Right ventricle myocardium inferior (tissue), 1 donor: Measurements from ENCODE around the gene TXNDC17. TPM values are rescaled to one million over a fixed set of nuclear protein-coding genes. Genes with fewer than 3 reads are reported as not detected.
"Not testable (repeated sequence)": the region's sequence is repeated elsewhere in the genome, so short reads cannot be mapped to it uniquely, and the experiment has no call there.

ENCODE experiments used
- ATAC-seq: fragments of 200-7000 bp; cut with Tn5 transposase; one replicate; pipeline ENCODE4 v1.9.1; 2020; ENCODE audit warnings: mild to moderate bottlenecking, moderate library complexity
- DNase-seq: peaks from one replicate; pipeline ENCODE4 v3.0.0; 2021; ENCODE audit errors: missing footprints
- intact Hi-C: fragments of 100-400 bp; cut with DNase I; formaldehyde crosslinking; loops from one replicate; pipeline ENCODE4 v1.11.0; 2022
- total RNA-seq: library from RNA; stranded (reverse); fragmentation: NEBNext Ultra II Directional; extraction: Animal tissue kit (Norgen Biotek cat#: 25700); gene quantifications from one replicate; pipeline ENCODE4 v1.2.1, GENCODE V29; 2021
- donor health status: DM: no; HTN: yes; CAD: no; lungs with severe emphysema.

The TXNDC17 gene
- total RNA-seq, 1 donor from 2014 or later: 52.9 TPM

DNA sequence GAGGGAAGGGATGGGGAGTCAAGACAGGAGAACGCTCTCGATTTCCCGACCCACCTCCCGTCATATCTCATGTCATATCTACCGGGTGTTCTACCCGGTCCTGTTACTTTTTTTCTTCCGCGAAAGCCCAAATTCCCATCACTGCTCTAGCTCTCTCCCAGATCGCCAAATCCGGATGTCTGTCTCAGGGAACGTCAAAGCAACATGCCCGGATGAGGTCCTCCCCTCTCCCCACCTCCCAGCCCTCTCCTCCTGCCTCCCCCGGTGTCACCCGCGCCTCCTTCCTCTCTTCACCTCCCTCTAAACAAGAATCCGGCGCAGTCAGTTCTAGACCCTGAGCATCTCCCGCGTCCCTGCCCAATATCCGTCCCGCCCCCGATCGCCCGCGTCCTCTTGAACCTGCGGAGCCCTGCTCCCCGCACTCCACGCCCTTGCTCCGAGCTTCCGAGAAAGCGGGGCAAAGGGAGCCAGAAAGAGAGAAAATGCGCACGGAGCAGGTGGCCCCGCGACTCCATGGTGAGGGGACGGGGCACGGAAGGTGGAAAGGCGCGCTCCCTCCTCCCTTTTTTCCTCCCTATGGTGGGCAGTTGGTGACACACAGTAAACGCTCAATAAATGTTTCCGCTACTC, 15.0 kb downstream of the TXNDC17 start:
- ATAC-seq, intact Hi-C loops, DNase-seq: not testable (repeated sequence)

DNA sequence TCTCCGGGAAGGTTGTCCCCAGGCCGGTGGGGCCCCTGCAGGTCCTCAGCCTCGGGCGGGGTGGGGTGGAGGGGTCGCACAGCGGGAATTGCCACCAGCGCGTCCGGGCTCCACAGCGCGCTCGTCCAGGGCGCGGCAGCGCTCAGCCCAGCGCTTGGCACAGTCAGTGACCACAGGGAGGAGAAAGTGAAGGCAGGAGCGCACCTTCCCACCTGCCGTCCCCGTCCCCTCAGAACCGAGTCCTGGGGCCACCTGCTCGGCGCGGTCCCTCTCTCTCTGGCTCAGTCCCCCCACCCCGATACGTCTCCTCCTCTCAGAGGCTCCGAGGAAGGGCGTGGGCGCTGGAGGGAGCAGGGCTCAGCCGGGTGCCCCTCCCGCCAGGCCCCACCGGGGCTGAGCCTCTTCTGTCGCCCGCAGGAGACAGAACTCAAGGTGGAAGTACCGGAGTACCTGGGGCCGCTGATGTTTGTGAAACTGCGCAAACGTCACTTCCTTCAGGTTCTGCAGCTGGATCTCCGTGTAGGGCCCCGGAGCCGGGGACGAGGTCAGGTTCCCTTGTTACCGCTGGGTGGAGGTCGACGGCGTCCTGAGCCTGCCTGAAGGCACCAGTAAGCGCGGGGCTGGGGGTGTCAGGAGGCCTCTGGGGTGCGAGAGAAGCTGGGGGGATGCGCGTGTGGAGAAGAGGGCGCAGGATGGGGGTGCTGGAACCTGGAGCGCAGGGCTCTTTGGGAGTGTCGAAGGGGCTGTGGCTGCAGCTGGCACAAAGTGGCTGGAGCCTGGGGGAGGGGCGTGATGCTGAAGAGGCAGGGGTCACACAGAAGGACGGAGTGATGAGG, 16.2 kb downstream of the TXNDC17 start:
- DNase-seq: peak; percentile 73
- ATAC-seq, intact Hi-C loops: not testable (repeated sequence)

DNA sequence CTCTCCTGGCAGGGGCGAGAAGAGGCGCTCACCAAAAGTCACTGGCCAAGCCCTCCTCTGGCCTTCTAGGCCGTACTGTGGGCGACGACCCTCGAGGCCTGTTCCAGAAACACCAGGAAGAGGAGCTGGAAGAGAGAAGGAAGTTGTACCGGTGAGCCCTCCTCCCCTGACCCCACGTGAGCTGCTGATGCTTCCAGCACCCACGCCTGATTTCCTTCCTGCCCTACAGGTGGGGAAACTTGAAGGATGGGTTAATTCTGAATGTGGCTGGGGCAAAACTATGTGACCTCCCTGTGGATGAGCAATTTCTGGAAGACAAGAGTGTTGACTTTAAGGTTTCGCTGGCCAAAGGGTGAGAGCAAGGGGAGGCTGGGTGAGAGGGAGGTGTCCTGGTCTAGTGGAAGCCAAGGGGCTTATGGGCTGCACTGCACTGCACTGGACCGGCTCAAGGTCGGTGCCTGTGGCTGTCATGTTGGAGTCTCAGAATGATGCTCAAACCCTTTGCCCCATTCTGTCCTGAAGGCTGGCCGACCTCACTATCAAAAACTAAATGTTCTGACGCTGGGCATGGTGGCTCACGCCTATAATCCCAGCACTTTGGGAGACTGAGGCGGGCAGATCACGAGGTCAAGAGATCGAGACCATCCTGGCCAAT, 16.9 kb downstream of the TXNDC17 start:
- intact Hi-C loops: no loop called here

DNA sequence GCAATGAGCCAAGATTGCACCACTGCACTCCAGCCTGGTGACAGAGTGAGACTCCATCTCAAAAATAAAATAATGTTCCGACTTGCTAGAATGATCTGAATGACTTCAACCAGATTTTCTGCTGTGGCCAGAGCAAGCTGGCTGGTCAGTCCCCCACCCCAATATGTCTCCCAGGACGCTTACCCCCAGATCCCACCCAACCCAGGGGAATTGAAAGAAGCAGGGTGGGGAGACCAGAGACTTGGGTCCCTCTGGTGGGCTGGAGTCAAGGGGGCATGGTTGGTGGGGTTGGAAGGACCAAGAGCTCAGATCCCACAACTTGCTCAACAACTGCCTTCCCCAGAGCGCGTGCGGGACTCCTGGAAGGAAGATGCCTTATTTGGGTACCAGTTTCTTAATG, 17.6 kb downstream of the TXNDC17 start:
- intact Hi-C loops, DNase-seq, ATAC-seq: not testable (repeated sequence)

More for the DNA sequence above, 16.9 kb downstream of the TXNDC17 start:
- DNase-seq: no peak
- no peak for ATAC-seq

DNA sequence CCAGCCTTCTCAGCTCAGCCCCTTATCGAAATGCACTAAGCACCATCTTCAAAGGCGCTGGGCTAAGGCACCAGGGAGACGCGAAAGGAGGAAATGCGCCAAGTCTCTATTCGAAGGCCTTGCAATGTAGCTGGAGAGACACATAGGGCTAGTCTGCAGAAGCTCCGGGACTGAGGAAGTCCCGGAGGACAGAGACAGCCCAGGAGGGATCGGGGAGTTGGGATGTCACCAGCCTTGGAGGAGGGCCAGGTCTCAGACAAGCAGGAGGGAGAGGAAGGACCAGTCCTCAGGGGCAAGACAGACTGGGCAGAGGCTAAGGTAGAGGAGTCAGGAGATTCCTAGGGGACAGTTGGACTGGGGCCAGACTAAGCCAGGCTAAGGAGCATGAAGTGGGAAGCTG, 19.2 kb downstream of the TXNDC17 start:
- ATAC-seq (no peak), DNase-seq (no peak)
- intact Hi-C loops: no loop called here

DNA sequence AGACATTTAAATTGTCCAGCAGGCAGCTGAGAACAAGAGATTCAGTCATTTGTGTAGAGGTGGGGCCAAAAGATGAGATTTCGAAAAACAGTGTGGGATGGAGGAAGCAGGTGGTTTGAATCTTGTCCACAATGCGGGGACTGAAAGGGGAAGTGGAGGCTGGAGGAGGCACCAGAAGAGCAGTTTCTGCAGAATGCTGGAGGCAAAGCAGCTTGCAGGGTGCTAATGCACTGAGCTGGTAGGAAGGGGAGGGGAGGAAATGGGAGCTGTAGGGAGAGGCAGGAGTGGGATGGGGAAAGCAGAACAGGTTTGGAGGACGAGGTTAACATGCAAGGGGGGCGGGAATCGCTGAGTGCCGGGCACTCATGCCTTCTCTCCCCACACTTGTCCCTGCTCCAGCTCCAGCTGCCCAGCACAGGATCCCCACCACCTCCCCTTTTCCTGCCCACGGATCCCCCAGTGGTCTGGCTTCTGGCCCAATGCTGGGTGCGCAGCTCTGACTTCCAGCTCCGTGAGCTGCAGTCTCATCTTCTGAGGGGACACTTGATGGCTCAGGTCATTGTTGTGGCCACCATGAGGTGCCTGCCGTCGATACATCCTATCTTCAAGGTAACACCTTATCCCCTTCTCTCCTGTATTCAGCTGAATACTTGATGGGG, 20.1 kb downstream of the TXNDC17 start:
- DNase-seq: no peak
- intact Hi-C loops: no loop called here
- peak; percentile 26 for ATAC-seq

DNA sequence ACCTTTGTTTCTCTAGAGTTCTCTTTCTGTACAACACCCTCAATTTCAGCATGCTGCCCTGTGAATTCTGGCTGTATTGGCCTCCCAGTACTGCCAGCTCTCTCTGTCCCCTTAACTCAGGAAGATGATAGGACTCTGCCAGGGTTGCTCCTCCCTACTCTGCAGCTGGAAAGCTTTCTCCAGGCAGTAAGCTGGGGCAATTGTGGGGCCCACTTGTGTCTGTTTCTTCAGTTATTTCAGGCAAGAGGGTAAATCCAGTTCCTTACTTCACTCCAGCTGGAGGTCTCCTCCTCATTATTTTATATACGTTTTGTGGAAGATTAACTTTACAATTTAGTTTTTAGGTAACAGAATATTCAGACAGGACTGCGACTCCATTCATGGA, 20.6 kb downstream of the TXNDC17 start:
- DNase-seq: no peak
- ATAC-seq: no peak
- intact Hi-C loops: no loop called here

DNA sequence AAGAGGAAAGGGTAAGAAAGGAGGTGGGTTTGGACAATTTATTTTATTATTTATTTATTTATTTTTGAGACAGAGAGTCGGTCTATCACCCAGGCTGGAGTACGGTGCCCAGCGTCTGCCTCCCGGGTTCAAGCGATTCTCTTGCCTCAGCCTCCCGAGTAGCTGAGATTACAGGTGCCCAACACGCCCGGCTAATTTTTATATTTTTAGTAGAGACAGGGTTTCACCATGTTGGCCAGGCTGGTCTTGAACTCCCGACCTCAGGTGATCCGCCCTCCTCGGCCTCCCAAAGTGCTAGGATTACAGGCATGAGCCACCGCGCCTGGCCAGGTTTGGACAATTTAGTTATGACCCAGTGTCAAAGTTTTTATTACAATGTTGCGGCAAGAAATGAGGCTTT, 22.3 kb downstream of the TXNDC17 start:
- ATAC-seq, intact Hi-C loops, DNase-seq: not testable (repeated sequence)

DNA sequence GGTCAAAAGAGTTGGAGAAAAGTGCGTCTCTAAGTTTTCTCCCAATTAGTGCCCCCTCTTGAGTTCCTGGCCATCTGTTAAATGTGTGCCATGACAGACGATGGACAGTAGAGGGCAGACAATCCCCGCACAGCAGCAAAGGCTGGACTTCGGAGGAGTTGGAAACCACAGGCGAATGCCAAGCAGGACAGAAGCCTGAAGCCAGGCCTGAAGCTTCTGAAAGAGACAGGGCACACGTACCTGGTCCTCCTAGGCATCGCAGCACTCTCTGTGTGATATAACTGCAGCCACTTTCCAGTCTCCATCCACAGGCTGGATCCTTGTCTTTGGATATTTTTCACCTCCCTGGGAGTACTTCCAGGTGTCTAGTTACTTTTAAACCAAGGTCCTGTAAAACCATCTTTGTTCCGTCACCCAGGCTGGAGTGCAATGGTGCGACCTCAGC, 25.2 kb downstream of the TXNDC17 start:
- intact Hi-C loops: loop anchor here (1.0 to 5.0 kb wide), 2 partner anchors 177 to 336 kb away; no protein-coding TSS in a partner anchor
- ATAC-seq (peak; percentile 93), DNase-seq (no peak)

DNA sequence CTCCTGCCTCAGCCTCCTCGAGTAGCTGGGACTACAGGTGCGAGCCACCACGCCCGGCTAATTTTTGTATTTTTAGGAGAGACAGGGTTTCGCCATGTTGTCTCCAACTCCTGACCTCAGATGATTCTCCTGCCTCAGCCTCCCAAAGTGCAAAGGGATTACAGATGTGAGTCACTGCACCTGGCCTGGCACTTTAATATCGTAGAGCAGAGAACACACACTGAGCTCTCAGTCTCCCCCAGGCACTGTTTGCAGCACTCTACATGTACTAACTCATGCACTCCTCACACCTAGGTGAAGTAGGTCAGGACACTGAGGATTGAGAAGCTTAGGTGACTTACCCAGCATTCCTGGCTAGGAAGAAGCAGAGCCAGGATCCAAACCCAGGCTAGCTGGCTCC, 25.7 kb downstream of the TXNDC17 start:
- ATAC-seq: no peak
- intact Hi-C loops: loop anchor here (1.0 to 5.0 kb wide), 2 partner anchors 177 to 336 kb away; no protein-coding TSS in a partner anchor

DNA sequence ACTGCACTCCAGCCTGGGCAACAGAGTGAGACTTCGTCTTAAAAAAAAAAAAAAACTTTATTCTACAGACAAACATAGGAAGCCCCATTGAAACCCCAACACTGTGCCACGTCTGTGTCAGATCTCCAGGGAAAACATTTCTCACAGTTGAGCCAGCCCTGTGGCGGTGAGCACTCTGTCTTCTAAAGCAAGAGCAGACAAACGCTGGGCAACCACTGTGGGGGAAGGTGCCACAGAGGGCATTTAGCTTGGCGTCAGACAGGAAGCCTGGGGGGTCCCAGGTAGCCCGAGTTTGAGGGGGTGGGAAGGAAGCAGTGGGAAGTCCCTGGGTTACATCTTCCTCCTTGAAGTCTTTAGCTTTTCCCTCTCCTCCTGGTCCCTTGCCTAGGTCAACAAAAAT, 26.7 kb downstream of the TXNDC17 start:
- no peak for DNase-seq
- ATAC-seq: no peak
- intact Hi-C loops: loop anchor here (5.0 kb wide), 1 partner anchor 335 kb away; no protein-coding TSS in a partner anchor

More for the DNA sequence above, 25.7 kb downstream of the TXNDC17 start:
- DNase-seq: no peak

DNA sequence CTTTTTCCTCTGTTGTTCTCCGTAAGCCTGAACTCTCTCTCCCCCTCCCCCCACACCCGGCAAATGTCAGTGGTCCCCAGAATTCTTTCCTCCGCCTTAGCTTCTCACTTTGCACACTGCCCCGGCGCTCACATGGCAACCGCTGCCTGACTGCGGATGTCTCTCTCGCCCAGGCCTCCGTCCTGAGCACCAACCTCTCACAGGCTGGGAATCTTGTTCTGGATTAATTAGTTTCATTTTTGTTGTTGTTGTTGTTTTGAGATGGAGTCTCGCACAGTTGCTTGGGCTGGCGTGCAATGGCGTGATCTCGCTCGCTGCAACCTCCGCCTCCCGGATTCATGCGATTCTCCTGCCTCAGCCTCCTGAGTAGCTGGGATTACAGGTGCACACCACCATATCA, 27.4 kb downstream of the TXNDC17 start:
- intact Hi-C loops: loop anchor here (2.0 to 5.0 kb wide), 2 partner anchors 133 to 334 kb away; no protein-coding TSS in a partner anchor
- DNase-seq: no peak
- ATAC-seq: no peak

DNA sequence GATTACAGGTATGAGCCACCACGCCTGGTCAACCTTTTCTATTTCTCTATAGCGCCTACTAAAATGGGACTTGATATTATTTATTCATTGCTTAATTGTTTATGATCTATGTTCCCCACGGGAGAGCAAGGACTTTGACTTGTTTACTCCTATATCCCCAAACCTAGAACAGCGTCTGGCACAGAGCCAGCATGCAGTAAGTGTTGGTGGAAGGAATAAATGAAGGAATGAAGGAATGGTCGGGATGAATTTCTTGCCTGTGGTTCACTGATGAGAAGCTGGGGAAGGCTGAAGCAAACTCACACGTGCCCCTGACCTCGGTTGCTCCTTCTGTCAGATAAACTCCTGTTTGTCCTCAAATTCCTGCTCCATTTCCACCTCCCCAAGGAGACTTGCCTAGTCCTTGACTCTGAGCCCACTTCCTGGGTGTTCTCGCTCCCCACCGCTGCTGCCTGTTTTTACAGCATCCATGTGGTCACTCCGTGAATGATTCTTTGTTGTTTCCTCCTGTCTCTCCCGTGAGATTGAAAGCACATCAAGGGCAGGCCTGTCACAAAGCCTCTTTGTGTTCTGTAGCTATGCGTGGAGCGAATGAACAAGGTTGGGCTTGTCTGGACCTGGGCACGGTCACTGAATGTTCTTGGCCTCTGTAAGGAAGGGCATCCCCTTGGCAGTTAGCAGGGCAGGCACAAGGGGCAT, 28.0 kb downstream of the TXNDC17 start:
- DNase-seq: no peak
- ATAC-seq: no peak
- intact Hi-C loops: loop anchor here (2.0 to 5.0 kb wide), 2 partner anchors 132 to 333 kb away; no protein-coding TSS in a partner anchor

DNA sequence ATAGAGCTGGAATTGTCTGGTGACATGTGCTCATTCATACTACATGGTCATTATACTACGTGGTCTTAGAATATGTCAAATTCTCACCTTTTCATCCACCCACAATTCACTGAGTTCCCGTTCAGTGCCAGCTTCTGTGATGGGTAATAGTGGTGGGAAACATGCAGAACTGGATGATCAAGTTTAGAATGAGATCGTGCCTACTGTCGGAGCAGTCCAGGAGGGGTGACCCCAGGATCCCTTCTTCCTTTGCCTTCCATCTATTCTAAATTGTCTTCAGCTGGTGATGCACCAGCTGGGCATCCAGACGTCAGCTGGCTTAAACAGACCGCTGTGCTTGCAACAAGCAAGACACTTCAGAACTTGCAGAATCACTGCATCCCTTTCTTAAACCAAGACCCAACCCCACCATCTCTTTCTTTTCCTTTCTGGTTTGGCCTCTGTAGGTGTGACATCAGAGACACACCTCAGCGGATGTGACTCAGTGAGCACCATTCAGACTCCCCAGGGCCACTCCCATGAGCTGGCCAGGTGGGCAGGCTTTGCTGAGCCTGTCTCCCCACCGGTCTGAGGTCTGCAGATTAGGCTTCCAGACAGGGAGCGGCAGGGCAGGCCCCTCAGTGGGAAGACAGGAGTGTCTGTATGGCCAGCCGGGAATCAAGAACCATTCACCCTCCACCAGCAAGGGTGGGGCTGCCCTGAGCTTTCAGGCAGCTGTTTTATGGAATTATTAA, 28.8 kb downstream of the TXNDC17 start:
- DNase-seq (no peak), ATAC-seq (no peak)
- intact Hi-C loops: loop anchor here (2.0 to 5.0 kb wide), 2 partner anchors 131 to 333 kb away; no protein-coding TSS in a partner anchor

DNA sequence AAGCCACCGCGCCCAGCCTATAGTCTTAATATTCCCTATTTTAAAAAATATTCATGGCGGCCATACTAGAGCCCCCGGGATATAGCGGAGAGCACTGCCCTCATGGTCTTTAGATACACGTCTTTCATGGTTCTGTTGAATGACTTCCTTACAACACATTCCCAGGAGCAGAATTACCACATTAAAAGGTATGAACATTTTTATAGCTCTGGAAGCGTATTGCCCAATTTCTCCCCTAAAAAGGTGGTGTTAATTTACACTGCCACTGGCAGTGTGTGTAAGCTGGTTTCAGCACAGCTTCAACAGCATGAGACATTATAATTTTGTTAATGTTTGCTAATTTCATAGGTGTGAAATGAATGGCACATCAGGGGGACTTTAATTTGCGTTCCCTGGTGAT, 29.7 kb downstream of the TXNDC17 start:
- DNase-seq (no peak), ATAC-seq (no peak)
- intact Hi-C loops: no loop called here

DNA sequence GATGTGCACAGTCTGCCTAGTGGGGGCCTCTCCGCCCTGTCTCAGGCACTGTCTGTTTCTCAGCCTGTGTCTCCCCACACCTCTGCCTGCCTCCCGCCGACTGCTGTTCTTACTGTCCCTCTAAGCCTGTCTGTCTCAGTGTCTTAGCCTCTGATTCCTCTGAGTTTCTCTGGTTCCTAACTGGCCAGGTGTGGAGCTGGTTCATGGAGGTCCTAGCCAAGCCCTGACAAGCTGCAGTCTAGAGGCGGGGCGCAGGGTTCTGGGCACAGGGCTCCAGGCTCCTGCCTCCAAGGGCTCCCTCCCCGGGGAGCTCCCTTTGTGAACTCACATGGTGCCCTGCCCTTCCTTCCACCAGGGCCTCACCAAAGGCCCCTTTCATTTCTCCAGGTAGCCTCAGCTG, 30.1 kb downstream of the TXNDC17 start:
- DNase-seq: no peak
- intact Hi-C loops: no loop called here
- ATAC-seq: no peak

DNA sequence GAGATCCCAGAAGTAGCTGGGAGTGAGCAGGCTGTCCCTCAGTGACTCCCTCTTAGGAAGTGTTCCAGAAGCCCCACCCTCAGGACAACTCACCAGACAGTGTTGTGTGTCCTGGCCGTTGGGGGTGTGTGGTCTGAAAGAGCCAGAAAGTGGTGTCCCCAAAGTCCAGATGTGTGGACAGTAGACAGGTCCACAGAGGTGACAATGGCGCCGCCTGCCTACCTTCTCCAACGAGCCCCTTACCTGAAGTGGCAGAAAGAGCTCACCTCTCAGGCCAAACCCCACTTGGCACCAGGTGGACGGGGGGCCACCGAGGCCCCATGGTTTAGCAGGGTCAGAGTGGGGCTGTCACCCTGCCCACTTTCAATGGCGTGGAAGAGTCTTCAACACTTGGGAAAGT, 30.6 kb downstream of the TXNDC17 start:
- ATAC-seq (no peak), DNase-seq (no peak)
- intact Hi-C loops: no loop called here
